Measurements from ENCODE around the gene ZNF182.

DNA sequence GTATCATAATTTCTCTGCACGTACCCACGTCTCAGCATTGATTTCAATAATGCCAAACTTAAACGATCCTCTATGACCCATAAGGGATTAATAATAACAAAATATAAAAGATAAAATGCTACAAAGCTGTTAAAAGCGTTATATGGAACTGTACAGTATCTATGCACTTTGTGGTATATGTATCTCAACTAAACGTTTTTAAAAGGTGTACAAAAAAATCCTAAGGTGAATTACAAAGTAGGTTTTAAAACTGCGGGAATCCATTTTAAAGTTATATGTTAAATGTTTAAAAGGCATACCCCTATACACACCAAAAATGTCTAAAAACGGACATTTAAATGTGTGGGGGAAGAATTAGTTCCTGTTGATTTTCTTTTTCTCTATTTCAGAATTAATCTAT, 860 bp downstream of the ZNF182 start:
- no peak for TF ChIP-seq CTCF (IDR thresholded peaks at IDR 0.05)
- TF ChIP-seq POLR2A (IDR thresholded peaks at IDR 0.05): no peak
